Dermis lymphatic vessel endothelial cell (primary cell): ENCODE data around the gene PPP3R2. TPM values are rescaled to one million over a fixed set of nuclear protein-coding genes. Genes with fewer than 3 reads are reported as not detected.

Source experiments
- total RNA-seq: library from RNA; depleted of rRNA; stranded (reverse); fragments of >200 nt; gene quantifications from 2 replicates; pipeline ENCODE4 v1.2.1, GENCODE V29; 2014

The PPP3R2 gene
- total RNA-seq, result not detected in 2 replicates

GRCh38 chr9:101594796-101595195 is at the start of gene PPP3R2:
PPP3R2 (minus strand) TSS chr9:101594969; CDS start chr9:101594921, 48 bp downstream.

Other genes with a start within 250 kb of the PPP3R2 start
- under 0.01 TPM in 1 of 2 replicates, not detected in the other for gene BAAT, start 210.0 kb downstream of the PPP3R2 start, total RNA-seq
- 12.8 and 19.3 TPM in 2 replicates for gene MRPL50, start 196.4 kb downstream of the PPP3R2 start, total RNA-seq
- 17.6 and 40.5 TPM in 2 replicates for gene ZNF189, start 196.1 kb downstream of the PPP3R2 start, total RNA-seq
- 0.22 and 0.34 TPM in 2 replicates for gene ALDOB, start 159.2 kb downstream of the PPP3R2 start, total RNA-seq
- gene RNF20, start 61.1 kb downstream of the PPP3R2 start, total RNA-seq, result 21.3 and 31.2 TPM in 2 replicates
- under 0.01 TPM in 1 of 2 replicates, not detected in the other for gene GRIN3A, start 143.7 kb upstream of the PPP3R2 start, total RNA-seq